ENCODE data around the gene MAGEB3. TPM values are rescaled to one million over a fixed set of nuclear protein-coding genes. Genes with fewer than 3 reads are reported as not detected.

Gene MAGEB3
- total and polyA plus RNA-seq, 9 of the 15 experiments (the other 6 are each of a cell fraction or from before 2014, with no cell fraction given): 0.07 to 0.11 TPM; not detected in 7

DNA sequence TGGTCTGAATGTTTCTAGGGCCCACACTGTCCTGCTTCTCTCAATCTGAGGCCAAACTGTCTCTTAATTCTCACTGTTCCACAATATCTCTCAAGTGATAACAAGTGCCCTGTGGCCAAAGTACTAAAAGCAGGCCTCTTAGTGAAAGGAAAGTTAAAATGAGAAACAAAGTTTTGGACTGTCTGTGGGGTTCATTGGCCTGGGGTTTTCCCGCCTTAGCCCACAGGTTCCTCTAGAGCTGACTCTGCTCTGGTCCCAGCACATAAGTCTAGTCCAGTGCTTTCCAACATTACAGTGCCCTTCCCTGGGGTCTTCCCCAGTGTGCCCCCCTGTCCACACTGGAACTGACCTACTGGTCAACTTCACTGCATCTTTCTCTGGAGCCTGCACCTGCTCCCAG is 22.8 kb downstream of the MAGEB3 start:
- Histone ChIP-seq H3K27ac (ENCODE audit: extremely low read depth, low read depth, low read length) (no peak overlapping the region), H2AFZ (ENCODE audit: low read depth, low read length) (no peak overlapping the region), H3K9me1 (ENCODE audit: control insufficient read depth, insufficient read depth, low read length) (no peaks in the 10 kb centered on the region), H3K4me1 (replicated peaks in 1 of 2; ENCODE audit: control insufficient read depth in 2 of 2, insufficient read depth in 2 of 2, low read length in 2 of 2) (no peaks in the 10 kb centered on the region; a peak in 1 of 5 replicates), H3K9me3 (replicated peaks; ENCODE audit: control insufficient read depth, insufficient read depth, low read depth, low read length) (no peaks in the 10 kb centered on the region), H3K4me2 (ENCODE audit: insufficient read depth, low read length) (no peak overlapping the region), H3K9ac (ENCODE audit: insufficient read depth in 1 of 2, low read depth in 2 of 2, low read length in 2 of 2) (no peak overlapping the region), H3K27me3 (ENCODE audit: control insufficient read depth in 2 of 2, insufficient read depth in 2 of 2, low read length in 2 of 2) (no peaks in the 10 kb centered on the region), H3K36me3 (ENCODE audit: control insufficient read depth, insufficient read depth, low read length) (peaks cover 25% of the 10 kb centered on the region; the same call in 2 of the 3 replicates), H4K20me1 (replicated peaks; ENCODE audit: control insufficient read depth, insufficient read depth, low read length) (no peaks in the 10 kb centered on the region), H3K4me3 (no peak overlapping the region), H3K79me2 (ENCODE audit: control insufficient read depth, insufficient read depth, low read length) (peaks cover 3% of the 10 kb centered on the region; the same call in 2 of the 3 replicates)
- BruUV-seq (replicated peaks): no TSS peak
- intact Hi-C loops (cut with micrococcal nuclease): no loop called here
- WGBS (ENCODE audit: insufficient coverage, low coverage, missing lambda C conversion rate): no CpG with 5 or more reads among the region's 1 CpG
- DNase-seq (ENCODE audit: extremely low read depth in 1 of 4, low spot score in 3 of 4): no peak
- no peak; the same call in 2 of the 3 replicates for ATAC-seq
- ChIA-PET POLR2A (no interaction called here), CTCF (ENCODE audit: low intra/inter-chr PET ratio) (no interaction called here)
- in situ Hi-C loops (cut with MboI): no loop called here
- no peak for FAIRE-seq
- TF ChIP-seq XRCC3 (IDR thresholded peaks at IDR 0.05) (no peak), PHF21A (IDR thresholded peaks at IDR 0.05; ENCODE audit: borderline replicate concordance, low read depth) (no peak), KAT7 (CRISPR knock-in tag; IDR thresholded peaks at IDR 0.05; ENCODE audit: borderline replicate concordance) (no peak), ATF7 (IDR thresholded peaks at IDR 0.05) (no peak), CSDE1 (IDR thresholded peaks at IDR 0.05) (no peak), ZNF311 (CRISPR knock-in tag; IDR thresholded peaks at IDR 0.05) (no peak), CCAR2 (IDR thresholded peaks at IDR 0.05; ENCODE audit: low read depth, low read length) (no peak), PHTF2 (CRISPR knock-in tag; IDR thresholded peaks at IDR 0.05) (no peak), SRSF1 (IDR thresholded peaks at IDR 0.05; ENCODE audit: low read depth, low read length) (no peak), KAT2B (IDR thresholded peaks at IDR 0.05; ENCODE audit: low read depth, low read length) (no peak), SRSF3 (IDR thresholded peaks at IDR 0.05; ENCODE audit: insufficient read depth, low read length) (no peak), HDAC3 (IDR thresholded peaks at IDR 0.05; ENCODE audit: borderline replicate concordance, partially characterized antibody) (no peak), NFIC (IDR thresholded peaks at IDR 0.05) (no peak), KDM4B (IDR thresholded peaks at IDR 0.05; ENCODE audit: borderline replicate concordance in 2 of 2, low read depth in 1 of 2) (no peak)
- TF ChIP-seq, protein P1, sequence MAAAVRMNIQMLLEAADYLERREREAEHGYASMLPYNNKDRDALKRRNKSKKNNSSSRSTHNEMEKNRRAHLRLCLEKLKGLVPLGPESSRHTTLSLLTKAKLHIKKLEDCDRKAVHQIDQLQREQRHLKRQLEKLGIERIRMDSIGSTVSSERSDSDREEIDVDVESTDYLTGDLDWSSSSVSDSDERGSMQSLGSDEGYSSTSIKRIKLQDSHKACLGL (CRISPR knock-in tag; IDR thresholded peaks at IDR 0.05; ENCODE audit: borderline replicate concordance, poor library complexity, severe bottlenecking): no peak
- TF ChIP-seq, protein P2, sequence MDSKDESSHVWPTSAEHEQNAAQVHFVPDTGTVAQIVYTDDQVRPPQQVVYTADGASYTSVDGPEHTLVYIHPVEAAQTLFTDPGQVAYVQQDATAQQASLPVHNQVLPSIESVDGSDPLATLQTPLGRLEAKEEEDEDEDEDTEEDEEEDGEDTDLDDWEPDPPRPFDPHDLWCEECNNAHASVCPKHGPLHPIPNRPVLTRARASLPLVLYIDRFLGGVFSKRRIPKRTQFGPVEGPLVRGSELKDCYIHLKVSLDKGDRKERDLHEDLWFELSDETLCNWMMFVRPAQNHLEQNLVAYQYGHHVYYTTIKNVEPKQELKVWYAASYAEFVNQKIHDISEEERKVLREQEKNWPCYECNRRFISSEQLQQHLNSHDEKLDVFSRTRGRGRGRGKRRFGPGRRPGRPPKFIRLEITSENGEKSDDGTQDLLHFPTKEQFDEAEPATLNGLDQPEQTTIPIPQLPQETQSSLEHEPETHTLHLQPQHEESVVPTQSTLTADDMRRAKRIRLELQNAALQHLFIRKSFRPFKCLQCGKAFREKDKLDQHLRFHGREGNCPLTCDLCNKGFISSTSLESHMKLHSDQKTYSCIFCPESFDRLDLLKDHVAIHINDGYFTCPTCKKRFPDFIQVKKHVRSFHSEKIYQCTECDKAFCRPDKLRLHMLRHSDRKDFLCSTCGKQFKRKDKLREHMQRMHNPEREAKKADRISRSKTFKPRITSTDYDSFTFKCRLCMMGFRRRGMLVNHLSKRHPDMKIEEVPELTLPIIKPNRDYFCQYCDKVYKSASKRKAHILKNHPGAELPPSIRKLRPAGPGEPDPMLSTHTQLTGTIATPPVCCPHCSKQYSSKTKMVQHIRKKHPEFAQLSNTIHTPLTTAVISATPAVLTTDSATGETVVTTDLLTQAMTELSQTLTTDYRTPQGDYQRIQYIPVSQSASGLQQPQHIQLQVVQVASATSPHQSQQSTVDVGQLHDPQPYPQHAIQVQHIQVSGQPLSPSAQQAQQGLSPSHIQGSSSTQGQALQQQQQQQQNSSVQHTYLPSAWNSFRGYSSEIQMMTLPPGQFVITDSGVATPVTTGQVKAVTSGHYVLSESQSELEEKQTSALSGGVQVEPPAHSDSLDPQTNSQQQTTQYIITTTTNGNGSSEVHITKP (IDR thresholded peaks at IDR 0.05; ENCODE audit: partially characterized antibody): no peak
- TF ChIP-seq, protein P3, sequence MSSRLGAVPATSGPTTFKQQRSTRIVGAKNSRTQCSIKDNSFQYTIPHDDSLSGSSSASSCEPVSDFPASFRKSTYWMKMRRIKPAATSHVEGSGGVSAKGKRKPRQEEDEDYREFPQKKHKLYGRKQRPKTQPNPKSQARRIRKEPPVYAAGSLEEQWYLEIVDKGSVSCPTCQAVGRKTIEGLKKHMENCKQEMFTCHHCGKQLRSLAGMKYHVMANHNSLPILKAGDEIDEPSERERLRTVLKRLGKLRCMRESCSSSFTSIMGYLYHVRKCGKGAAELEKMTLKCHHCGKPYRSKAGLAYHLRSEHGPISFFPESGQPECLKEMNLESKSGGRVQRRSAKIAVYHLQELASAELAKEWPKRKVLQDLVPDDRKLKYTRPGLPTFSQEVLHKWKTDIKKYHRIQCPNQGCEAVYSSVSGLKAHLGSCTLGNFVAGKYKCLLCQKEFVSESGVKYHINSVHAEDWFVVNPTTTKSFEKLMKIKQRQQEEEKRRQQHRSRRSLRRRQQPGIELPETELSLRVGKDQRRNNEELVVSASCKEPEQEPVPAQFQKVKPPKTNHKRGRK (tag; IDR thresholded peaks at IDR 0.05): no peak
- TF ChIP-seq, protein P4, sequence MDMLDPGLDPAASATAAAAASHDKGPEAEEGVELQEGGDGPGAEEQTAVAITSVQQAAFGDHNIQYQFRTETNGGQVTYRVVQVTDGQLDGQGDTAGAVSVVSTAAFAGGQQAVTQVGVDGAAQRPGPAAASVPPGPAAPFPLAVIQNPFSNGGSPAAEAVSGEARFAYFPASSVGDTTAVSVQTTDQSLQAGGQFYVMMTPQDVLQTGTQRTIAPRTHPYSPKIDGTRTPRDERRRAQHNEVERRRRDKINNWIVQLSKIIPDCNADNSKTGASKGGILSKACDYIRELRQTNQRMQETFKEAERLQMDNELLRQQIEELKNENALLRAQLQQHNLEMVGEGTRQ (CRISPR knock-in tag; IDR thresholded peaks at IDR 0.05): no peak
